Limb (tissue), 2 donors: ENCODE measurements around the gene MCTP1.

Source experiments
- DNase-seq, 2 donors: peaks; one replicate each; pipeline ENCODE4 v3.0.0-alpha.2; 2016; ENCODE audit errors: extremely low spot score in 2 of 2

MCTP1 gene

DNA sequence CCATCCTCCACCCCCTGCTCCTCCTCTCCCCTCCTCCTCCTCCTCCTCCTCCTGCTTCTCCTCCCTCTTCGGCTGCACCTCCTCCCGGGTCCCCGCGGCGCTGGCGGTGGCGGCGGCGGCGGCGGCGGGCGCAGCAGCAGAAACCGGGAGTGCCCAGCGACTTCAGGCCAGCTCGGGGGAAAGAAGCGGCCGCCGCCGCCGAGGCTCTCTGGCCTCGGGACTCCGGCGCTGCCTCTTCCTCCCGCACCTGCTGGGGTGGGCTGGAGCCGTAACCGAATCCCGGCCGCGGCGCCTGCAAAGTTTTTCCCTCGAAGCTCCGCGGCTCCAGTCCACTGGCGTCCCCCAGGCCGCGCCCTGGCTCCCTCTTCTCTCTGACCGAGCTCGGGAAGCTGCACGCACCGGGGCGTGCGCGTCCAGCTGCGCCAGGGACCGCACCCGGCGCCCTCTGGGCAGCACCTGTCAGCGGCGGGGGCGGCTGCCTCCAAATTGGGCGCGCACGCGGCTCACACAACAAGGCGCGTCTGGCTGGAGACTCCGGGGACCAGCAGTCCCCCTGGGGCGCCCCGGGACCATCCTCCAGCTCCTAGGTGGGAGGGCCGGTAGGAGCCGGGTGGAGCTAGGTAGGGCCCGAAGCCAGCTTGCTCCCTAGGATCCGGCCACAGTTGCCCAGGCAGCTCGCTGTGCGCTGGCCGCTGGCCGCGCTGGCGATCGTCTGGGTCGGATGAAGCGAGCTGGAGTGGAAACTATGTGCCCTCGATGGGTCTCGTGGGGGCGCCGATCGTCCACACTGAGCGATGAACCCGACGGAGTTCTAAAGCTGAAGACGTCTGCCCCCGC lies at the start of gene MCTP1:
Gene MCTP1 (minus strand): TSS at position 523 of the 837 bp plus-strand sequence.
- peak; percentile 15 to 72 for DNase-seq

DNA sequence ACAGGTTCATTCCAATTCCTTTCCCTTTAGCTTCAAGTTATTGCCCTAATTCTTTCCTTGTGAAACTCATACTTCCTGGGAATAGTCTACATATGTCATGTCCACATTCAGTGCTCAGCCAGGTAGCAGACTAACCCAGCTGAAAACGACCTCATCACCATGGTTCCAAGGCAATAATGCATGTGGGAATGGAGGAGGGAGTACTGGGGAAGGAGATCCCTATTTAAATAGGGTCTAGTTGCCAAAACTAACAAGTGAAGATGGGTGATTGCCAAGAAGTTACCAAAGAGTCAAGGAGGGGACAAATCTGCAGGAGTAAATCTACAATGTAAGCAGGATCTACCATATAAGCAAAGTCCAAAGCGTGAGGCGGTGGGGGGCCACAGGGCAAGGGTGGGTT lies 47.3 kb upstream of the MCTP1 start:
- no peak for DNase-seq

DNA sequence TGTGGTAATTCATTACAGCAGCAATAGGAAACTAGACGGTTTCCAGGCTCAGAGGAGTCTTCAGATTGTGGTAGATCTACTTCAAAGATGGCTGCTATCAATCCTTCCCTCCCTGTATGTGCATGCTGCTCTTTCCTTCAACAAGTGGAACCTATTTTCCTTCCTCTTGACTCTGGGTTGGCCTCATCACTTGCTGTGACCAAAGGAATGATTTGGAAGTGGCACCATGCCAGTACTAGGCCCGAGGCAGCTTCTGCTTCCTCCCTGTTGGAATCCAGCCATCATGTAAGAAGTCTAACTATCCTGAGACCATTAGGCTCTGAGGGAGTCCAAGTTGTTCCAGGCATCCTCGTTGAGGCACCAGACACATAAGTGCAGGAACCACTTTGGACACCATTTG lies 46.5 kb upstream of the MCTP1 start:
- DNase-seq = no peak

DNA sequence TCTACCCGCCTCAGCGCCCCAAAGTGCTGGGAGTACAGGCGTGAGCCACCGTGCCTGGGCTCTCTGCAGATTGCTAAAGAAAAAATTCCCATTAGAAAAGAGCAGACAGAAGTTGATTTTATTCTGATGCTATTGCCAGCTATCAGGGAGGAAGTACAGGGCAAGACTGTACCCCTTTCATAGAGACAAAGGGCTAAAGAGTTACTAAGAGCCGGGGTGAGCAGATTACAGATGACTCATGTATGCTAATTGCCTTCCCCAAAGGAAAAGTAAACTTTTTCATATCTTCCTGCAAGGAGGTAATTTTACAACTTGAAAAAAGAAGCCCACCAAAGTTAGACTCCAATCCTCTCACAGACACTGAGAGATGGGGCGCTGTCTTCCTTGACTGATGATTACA lies 42.3 kb upstream of the MCTP1 start:
- no peak for DNase-seq

DNA sequence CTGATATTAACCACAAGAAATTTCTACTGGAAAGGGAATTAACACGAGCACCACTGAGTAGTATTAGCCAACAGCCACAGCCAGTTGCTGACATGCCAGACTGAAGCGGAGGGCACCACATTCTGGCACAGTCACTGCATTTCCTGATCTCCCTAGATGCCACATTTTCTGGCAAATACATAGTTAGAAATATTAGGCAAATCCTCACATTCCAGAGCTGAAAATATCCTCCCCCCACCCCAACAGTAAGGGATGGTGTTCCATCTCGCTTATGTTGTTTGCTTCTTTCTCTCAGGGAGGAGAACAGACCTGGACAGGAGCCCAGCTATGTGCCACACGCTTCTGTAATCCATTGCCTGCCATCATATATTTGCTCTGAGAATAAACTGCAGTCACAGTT lies 32.8 kb upstream of the MCTP1 start:
- DNase-seq = peak in 1 of 2 donors; percentile 18

DNA sequence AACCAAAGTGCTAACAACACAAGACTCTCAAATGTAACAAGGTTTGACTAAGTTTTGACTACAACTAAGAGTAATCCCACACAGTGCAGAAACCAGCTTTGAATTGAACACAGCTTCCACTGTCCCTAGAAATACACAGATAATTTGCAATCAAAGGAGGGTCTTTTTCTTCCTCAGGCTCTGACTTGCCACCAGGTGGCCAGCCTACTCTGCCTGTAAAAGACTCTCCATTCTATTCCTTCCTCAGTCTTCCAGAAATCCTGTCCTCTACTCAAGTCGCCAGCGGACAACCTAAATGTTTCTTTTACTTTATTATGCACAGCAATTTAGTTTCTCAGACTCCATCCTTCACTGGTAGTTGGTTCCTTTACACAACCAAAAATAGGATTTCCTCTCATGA lies 32.2 kb upstream of the MCTP1 start:
- no peak for DNase-seq

DNA sequence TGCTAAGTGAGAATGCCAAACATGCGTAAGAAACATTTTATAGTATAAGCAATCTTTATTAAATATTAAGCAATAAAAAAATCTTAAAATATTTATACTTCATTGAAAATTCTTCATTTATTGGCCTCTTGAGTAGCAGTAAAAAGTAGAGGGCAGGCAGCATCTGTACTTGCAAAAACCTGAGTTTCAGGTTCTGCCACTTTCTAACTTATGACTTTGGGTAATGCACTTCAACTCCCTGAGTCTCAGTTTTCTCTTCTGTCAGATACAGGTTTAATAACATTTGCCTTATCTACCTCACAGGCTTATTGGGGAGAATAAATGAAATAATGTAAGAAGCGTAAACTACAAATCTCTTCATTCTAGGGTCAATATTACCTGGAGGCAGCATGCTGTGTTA lies 19.8 kb upstream of the MCTP1 start:
- no peak for DNase-seq

DNA sequence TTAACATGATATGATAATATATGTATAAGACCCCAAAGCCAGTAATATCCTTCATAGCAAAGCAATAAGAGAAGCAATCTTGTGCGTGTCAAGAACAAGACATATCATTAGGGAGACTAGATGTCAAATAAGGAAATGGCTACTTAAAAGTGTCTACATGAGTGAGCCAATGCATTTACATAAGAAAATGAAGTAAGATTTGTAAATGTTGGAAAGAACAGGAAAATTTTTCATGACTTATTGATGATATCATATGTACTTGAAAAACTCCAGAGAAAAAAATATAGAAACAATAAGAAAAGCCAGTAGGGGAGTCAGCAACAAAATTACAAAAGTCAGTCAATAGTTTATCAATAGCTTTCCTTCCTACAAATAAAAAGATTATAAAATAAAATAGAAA lies 13.8 kb upstream of the MCTP1 start:
- no peak for DNase-seq

DNA sequence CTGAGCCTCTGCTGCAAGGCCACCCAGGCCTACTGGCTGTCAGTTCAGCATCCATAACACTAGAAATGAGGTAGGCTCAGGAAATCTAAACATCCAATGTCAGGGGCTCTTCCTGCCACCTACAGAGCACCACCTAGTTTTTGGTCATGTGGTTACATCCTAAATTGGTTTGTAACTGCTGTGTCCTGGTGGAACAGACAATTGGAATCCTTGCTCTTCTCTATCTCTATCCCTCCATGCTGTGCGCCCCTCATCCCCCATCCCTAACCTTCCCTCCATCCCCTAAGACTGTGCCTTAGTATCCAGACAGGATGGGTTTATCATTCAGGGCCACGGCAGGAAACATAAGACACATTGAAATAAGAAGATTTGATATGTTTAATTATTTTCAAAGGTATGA lies 11.4 kb upstream of the MCTP1 start:
- DNase-seq = no peak

DNA sequence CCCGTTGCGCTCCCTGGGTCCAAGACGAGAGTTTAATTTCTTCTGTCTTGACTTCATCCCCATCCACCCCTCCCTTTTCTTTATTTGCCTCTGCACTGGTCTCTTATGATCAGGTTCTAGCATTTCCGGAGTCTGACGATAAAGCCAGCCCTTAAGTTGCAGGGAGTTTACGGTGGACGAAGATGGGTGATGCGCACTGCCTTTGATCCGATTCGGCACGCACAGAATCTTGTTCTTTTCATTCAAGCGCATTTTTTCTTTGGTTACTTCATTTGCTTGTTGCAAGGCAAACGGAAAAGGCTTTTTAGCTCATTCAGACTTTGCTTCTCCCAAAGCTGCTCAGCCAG lies 488 bp upstream of the MCTP1 start:
- DNase-seq = no peak

DNA sequence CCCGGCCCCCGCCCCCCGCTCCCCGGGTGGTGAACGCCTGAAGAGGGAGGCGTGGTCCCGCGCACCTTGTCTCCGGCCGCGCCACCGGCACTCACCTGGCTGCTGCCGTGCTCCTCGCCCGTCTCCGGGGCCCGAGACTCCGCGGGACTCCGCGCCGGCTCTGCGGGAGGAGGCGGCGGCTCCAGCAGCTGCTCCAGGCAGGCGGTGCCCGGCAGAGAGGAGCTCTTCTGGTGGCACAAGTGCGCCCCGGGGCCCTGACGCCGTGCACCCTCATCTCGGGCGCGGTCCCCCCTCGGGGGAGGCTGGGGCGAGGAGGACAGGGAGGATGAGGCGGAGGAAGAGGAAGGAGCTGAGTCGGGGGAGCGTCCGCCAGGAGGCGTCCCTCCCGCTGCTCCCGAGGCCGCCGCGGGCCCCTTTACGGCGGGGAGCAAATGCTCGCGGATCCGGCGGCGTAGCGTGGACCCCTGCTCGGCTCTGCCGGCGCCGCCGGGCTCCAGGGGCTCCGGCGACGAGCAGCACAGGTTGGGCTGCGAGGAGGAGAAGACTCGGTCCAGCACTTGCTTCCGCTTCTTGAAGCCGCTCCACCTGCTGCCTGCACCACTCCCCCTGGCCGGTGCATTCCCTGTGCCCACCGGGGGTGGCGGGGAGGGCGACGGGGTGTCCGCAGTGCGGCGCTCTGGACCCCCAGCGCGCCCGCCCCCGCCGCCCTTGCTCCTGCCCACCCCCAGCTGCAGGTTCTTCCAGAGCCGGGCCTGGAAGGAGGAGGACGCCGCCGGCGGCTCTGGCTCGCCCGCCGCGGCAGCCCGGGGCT lies 928 bp downstream of the MCTP1 start:
- DNase-seq = peak; percentile 24 to 71

DNA sequence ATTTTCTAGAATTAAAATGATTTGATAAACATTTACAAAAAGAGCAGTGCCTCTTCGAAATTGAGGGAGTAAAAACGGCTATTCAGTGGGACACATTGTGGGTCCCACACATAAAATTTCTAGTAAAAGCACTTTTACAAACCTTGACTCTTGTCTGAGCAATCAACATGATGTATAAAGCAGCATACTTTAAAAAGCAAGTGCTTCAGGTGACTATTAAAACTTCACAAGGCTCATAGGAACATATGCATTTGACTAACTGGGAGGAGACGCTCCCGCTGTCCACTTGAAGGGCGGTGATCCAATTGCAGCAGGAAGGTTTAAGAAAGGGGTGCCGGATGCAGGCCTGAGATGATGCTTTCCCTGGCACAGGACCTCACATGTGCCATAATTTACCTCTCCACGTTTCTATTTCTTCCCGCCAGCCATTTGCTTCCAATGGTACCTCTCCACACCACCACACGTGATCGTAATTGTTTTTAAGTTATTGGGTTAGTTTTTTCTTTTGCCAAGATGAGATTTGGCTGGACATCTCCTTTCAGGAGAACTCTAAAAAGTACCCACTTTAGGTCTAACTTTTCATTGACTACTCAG lies 1.8 kb downstream of the MCTP1 start:
- DNase-seq = no peak

DNA sequence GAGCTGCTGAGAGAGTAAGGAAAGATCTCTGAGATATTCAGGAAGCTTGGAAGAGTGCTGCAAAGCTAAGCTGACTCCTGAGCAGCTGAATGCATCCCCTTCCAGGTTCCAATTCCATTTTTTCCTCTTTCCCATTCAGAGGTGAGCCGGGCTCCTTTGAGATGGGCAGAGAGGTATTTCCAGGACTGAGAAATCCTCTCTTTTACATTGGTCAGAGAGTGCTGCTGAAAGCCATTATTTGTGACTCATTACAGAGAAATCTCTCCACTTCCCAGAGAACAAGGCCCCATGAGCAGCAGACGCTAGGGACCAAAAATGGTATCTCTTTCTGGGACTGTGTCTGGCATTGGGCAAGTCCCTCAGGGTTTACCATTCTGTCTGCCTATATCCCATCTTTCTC lies 3.7 kb downstream of the MCTP1 start:
- DNase-seq = no peak

DNA sequence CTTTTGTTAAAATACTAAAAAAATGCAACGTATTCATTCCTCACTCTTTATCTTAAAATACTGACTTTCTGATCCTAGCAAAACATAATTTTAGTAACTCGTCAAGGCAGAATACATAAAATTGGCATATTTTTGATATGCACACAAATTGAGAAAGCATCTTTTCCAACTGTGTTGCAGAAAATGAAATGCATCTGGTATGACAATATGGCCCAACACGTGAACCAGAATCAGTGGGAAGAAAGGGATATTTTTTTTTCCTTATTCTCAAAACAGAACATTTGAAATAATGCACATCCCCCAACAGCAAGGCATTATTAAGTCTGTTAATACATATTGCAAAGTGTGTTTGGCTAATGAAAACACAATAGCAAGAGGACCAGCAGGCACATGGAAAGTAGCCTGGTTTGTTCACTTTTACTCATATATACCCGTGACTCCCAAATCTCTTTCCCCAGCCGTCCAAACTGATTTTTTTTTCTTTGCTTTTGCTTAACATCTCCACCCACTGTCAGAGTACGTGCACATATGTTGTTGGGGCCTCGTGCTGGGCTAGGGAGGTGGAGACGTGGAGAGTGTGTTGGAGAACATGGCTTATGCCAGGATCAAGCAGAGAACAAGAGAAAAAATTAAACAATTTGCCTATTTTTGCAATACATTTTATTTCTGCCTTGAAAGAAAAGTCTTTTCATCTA lies 4.3 kb downstream of the MCTP1 start:
- DNase-seq = no peak

DNA sequence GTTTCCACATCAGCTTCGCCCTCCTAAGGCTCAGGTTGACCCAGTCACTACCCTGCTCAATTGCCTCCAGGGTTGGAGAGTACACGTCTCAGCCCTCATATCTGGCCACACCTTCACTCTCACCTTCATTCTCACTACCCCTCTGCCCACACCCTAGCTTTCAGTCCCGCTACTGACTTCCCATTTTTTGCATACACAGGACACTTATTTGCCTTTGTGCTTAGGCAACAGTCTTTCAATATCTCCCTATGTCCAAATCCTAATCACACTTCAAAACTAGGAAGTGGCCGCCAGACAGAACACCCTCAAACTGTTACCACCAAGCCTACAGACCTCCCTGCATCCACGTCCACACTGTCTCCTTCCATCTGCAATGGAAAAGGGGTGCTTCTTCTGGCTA lies 10.9 kb downstream of the MCTP1 start:
- no peak for DNase-seq

DNA sequence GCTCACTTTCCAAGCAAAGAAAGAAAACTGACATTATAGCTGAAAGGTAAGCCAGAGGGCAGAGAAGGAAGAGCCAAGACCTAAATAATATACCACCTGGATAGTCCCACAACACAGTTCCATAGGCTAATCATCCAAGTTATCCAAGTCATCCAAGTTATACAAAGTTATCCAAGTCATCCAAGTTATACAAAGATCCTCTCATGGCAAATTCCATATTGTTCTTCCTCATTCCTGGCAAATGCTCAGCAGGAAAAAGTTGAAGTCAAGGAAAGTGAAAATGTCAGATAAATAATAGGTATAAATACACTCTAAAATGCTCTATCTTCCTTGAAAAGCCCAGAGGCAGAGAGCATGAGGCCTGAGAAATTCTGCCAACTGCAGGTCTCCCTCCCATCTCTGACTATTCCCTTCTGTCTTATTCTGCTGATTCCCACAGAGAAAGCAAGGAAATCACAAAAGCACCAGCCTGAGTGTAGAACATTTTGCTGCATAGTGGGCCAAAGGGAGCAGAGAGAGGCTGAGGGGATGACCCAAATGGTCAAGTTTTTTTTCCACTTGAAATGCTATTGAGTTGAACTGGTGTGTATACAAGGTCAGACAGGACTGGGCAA lies 12.5 kb downstream of the MCTP1 start:
- no peak for DNase-seq

DNA sequence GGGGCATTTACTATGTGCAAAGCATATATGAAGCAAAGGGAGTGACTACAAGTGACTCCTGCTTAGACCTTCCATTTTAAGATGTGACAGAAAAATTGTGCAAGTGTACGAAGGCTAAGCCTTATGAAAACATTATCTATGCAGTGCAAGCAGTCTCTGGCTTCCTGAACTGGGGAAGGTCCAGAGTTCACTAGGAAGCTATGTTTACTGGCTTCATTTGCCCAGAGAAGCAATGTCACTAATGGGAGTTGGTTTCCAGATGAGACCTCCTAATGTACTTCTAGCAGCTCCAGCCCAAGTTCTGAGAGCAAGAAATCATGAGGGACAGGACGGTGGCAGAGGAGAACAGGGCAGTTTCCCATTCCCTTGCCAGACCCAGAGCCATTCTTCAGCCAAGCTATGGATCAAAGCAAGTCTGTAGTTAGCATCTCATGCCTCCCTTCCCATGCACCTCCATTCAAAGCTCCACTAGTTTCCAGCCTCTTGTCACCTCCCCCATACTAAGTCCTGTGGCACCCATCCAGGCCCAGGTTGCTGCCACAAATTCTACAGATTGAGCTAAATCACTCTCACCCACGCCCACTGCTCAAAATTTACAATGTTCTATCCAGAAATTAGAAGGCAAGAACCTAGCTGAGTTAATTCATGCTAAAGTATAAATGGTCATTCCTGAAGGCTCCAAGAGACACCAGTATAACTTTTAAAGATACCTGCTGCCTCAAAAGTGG lies 21.8 kb downstream of the MCTP1 start:
- DNase-seq = no peak

DNA sequence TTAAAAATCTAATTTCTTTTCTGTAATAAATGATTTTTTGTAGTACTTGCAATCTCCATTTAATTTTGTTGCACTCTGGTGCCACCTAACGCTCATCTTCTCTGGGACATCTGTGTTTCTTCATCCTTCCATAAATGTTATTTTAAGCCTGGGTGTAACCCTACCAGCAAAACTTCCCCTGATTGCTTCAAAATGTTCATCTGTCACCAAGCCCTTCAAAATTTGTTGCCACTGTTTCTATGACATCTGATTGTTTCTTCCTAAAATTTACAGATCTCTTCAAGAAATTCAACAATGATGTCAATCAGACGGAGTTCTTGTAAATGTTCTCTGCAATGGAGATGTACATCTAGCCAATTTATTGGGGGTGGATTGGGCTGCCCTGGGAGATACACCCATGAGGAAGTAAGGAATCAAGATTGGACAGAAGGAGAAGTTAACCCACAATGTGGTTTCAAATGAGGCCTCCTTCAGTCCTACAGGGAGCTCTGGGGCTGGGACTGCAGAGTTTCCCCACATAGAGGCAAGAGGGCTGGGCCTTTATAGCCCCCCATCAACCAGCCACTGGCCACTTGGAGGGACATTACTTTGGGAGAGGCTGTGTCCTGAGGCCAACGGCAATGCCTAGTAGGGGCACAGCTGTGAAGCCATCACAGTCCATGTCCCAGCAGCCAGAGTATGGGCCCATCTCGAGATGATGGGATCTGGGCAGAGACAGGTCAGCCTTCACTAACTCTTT lies 23.3 kb downstream of the MCTP1 start:
- peak in 1 of 2 donors; percentile 49 for DNase-seq

DNA sequence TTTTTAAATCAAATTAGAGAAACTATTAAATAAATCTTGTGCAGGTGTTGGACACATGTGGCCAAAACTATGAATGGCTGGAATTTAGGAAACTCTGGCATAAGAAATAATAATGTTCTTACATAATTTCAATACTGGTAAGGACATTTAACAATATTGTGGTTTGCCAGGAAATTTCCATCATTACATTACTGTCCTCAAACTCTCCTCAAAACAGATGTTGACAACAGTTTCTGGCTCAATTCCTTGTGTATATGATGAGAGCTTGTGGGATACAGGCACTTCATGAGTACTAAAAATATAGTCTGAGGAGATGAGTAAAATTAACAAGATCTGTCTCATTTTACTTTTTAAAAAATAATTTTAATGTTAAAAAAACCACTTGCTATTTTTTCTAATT lies 27.9 kb downstream of the MCTP1 start:
- peak in 1 of 2 donors; percentile 54 for DNase-seq

DNA sequence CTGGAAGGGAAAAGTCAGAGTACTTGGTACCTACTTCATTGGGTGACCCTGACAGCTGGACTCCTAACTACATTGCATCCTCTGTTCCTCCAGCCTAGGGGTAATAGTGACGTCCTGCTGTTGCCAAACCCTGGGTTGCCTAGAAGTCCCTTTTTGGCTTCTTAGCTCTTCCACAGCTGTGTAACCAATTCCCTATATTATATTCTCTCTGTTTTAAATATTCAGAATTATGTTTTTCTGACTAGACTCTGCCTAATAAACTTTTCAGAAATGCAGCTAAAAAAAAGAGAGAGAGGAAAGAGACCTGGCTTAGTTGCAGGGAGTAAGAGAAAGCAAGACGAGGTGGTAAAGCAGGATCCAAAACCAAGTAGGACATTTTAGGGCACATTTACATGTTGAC lies 28.4 kb downstream of the MCTP1 start:
- peak in 1 of 2 donors; percentile 13 for DNase-seq
